ENCODE measurements around the gene EOLA1. TPM values are rescaled to one million over a fixed set of nuclear protein-coding genes. Genes with fewer than 3 reads are reported as not detected.
A peak's percentile ranks its signal among the peaks of the same experiment; 100 is the strongest.

Gene EOLA1
- total RNA-seq, 1 donor from 2014 or later: 17.8 TPM

DNA sequence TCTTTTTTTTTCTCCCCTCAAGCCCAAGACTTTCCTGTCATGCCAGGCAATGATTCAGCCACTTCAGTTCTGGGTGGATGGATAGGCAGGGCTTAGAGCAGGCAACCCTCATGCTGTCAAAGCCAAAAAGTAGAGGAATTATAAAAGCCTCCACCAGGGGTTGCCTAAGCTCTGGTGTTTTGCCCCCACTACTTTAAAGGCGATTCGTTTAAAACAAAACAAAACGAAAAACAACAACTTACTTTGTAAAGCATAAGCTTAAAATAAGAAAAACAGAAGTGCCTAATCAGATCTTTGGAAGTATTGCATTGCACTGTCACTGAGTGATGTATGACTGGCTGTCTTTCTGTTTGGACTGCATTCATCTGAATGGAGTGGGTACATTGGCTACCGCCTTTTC lies 30.4 kb upstream of the EOLA1 start:
- H3K4me1 Mint-ChIP-seq (ENCODE audit: low read depth): peaks cover 7% of the 10 kb centered on the region
- H3K27ac Mint-ChIP-seq: no peak overlapping the region
- peak; percentile 38 for TF ChIP-seq CTCF (IDR thresholded peaks at IDR 0.05; ENCODE audit: unreplicated experiment)
- H3K36me3 Mint-ChIP-seq (ENCODE audit: insufficient read depth): no peaks in the 10 kb centered on the region
- H3K27me3 Mint-ChIP-seq: peaks cover 7% of the 10 kb centered on the region
- peaks cover 13% of the 10 kb centered on the region for H3K9me3 Mint-ChIP-seq (ENCODE audit: low read depth)
- no peak overlapping the region for H3K4me3 Mint-ChIP-seq (ENCODE audit: low read depth)
- DNase-seq (ENCODE audit: low spot score, unreplicated experiment): no peak

GRCh38 chrX:149511081-149511480 lies 29.7 kb upstream of the EOLA1 start:
- no peak for TF ChIP-seq CTCF (IDR thresholded peaks at IDR 0.05; ENCODE audit: unreplicated experiment)
- Mint-ChIP-seq H3K27me3 (peaks cover 7% of the 10 kb centered on the region), H3K27ac (no peak overlapping the region), H3K36me3 (ENCODE audit: insufficient read depth) (peaks cover 2% of the 10 kb centered on the region), H3K4me3 (ENCODE audit: low read depth) (no peak overlapping the region), H3K9me3 (ENCODE audit: low read depth) (peaks cover 12% of the 10 kb centered on the region), H3K4me1 (ENCODE audit: low read depth) (peaks cover 5% of the 10 kb centered on the region)
- DNase-seq (ENCODE audit: low spot score, unreplicated experiment): no peak

- Mint-ChIP-seq H3K4me1 (ENCODE audit: low read depth) (peaks cover 5% of the 10 kb centered on the region), H3K9me3 (ENCODE audit: low read depth) (peaks cover 17% of the 10 kb centered on the region), H3K36me3 (ENCODE audit: insufficient read depth) (peaks cover 2% of the 10 kb centered on the region), H3K27ac (peak overlapping the region; percentile 62), H3K27me3 (peaks cover 7% of the 10 kb centered on the region), H3K4me3 (ENCODE audit: low read depth) (no peak overlapping the region)
- peak; percentile 21 for DNase-seq (ENCODE audit: low spot score, unreplicated experiment)
- peak; percentile 58 for TF ChIP-seq CTCF (IDR thresholded peaks at IDR 0.05; ENCODE audit: unreplicated experiment)
These were observed 28.5 kb upstream of the EOLA1 start for GRCh38 chrX:149512225-149512885.

- no peak for DNase-seq (ENCODE audit: low spot score, unreplicated experiment)
- Mint-ChIP-seq H3K9me3 (ENCODE audit: low read depth) (peaks cover 24% of the 10 kb centered on the region), H3K4me3 (ENCODE audit: low read depth) (no peak overlapping the region), H3K4me1 (ENCODE audit: low read depth) (peaks cover 5% of the 10 kb centered on the region), H3K27ac (no peak overlapping the region), H3K27me3 (peaks cover 3% of the 10 kb centered on the region), H3K36me3 (ENCODE audit: insufficient read depth) (peaks cover 3% of the 10 kb centered on the region)
- TF ChIP-seq CTCF (IDR thresholded peaks at IDR 0.05; ENCODE audit: unreplicated experiment): no peak
These were observed 26.9 kb upstream of the EOLA1 start for GRCh38 chrX:149513825-149514428.

- no peak overlapping the region for H3K27ac Mint-ChIP-seq
- H3K9me3 Mint-ChIP-seq (ENCODE audit: low read depth): peaks cover 32% of the 10 kb centered on the region
- H3K4me1 Mint-ChIP-seq (ENCODE audit: low read depth): peaks cover 1% of the 10 kb centered on the region
- H3K36me3 Mint-ChIP-seq (ENCODE audit: insufficient read depth): peaks cover 3% of the 10 kb centered on the region
- H3K27me3 Mint-ChIP-seq: no peaks in the 10 kb centered on the region
- H3K4me3 Mint-ChIP-seq (ENCODE audit: low read depth): no peak overlapping the region
- no peak for DNase-seq (ENCODE audit: low spot score, unreplicated experiment)
- no peak for TF ChIP-seq CTCF (IDR thresholded peaks at IDR 0.05; ENCODE audit: unreplicated experiment)
These were observed 24.7 kb upstream of the EOLA1 start for GRCh38 chrX:149515954-149516602.

All from progenitor cell of endocrine pancreas (in vitro differentiated cells).